Breast epithelium (tissue), 4 donors: Measurements from ENCODE around the gene GRK5. TPM values are rescaled to one million over a fixed set of nuclear protein-coding genes. Genes with fewer than 3 reads are reported as not detected.

Experiments
- DNase-seq, 2 donors: peaks; one replicate each; pipeline ENCODE4 v3.0.0-alpha.2; 2019; ENCODE audit warnings: low spot score in 2 of 2
- H3K27ac ChIP-seq, 2 donors: fragments of 200-600 bp; sonication (generic) in 1 of 2; one replicate each; pipeline ENCODE4 v1.5.1; 2016 to 2019; ENCODE audit warnings: mild to moderate bottlenecking in 1 of 2
- H3K27me3 ChIP-seq, 2 donors: fragments of 200-600 bp; sonication (generic) in 1 of 2; one replicate each; pipeline versions ENCODE4 v1.5.1 to v1.6.0; 2017 to 2019; ENCODE audit warnings: control low read depth in 1 of 2, mild to moderate bottlenecking in 1 of 2
- H3K36me3 ChIP-seq: fragments of 200-600 bp; one replicate; pipeline ENCODE4 v1.5.1; 2019
- H3K4me1 ChIP-seq, 2 donors: fragments of 200-600 bp; sonication (generic); one replicate each; pipeline ENCODE4 v1.5.1; 2016 to 2019; ENCODE audit warnings: control low read depth in 1 of 2
- H3K4me3 ChIP-seq, 3 donors: fragments of 200-600 bp; sonication (generic); 1 replicate in 2 of 3; 2 replicates in 1 of 3; pipeline ENCODE4 v1.5.1; 2016 to 2019; ENCODE audit warnings: mild to moderate bottlenecking in 3 of 3, moderate library complexity in 2 of 3
- H3K9me3 ChIP-seq, 2 donors: fragments of 200-600 bp; sonication (generic) in 1 of 2; one replicate each; pipeline ENCODE4 v1.5.1; 2016 to 2019; ENCODE audit warnings: control low read depth in 1 of 2
- CTCF ChIP-seq, 3 donors: fragments of 450-650 bp; IDR thresholded peaks; one replicate each; pipeline ENCODE4 v1.5.1; 2016 to 2017; ENCODE audit warnings: antibody characterized with exemption in 3 of 3, mild to moderate bottlenecking in 3 of 3, moderate library complexity in 3 of 3
- POLR2A ChIP-seq: fragments of 450-650 bp; IDR thresholded peaks from one replicate; pipeline ENCODE4 v1.6.1; 2016; ENCODE audit warnings: antibody characterized with exemption, mild to moderate bottlenecking, moderate library complexity
- POLR2AphosphoS5 ChIP-seq, 3 donors: sonication (generic); formaldehyde crosslinking; IDR thresholded peaks; one replicate each; pipeline ENCODE4 v1.6.1; 2017; ENCODE audit warnings: antibody characterized with exemption in 3 of 3
- intact Hi-C: fragments of 100-400 bp; cut with DNase I; formaldehyde crosslinking; loops from one replicate; pipeline ENCODE4 v1.15.1; 2023; ENCODE audit warnings: low total_unique reads
- total RNA-seq, 3 donors: library from RNA; depleted of rRNA; stranded (reverse); fragments of >200 nt; gene quantifications; one replicate each; pipeline ENCODE4 v1.1.0, GENCODE V29; 2016

Gene GRK5
- total RNA-seq, 3 donors from 2014 or later = 14.9 to 20.6 (median 15.2) TPM

DNA sequence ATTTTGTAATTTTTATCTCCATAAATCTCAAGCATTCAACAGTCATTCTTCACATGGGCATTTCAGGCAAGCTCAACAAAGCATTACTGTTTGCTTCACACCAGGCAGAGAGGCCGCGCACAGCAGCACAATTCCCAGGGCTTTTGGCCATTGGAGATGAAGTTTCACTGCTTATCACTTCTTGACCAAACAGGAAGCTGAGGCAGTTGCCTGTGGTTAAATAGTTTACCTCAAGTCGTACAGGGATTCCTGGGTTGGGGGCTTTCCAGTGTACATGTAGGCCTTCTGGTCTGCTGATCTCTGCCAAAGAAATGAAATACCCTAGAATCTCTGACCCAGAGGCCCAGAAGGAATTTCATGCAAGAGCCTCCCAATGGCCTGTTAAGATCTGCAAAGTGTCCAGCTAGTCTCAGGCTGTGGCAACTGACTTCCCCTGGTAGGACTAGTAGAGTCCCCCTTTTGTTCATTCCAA lies 17.5 kb upstream of the GRK5 start:
- Histone ChIP-seq H3K9me3 (no peaks in the 10 kb centered on the region), H3K27ac (no peak overlapping the region), H3K36me3 (no peaks in the 10 kb centered on the region), H3K4me1 (no peaks in the 10 kb centered on the region), H3K27me3 (no peaks in the 10 kb centered on the region), H3K4me3 (no peak overlapping the region)
- TF ChIP-seq POLR2A = no peak
- no peak for TF ChIP-seq CTCF (IDR thresholded peaks at IDR 0.05)
- no peak for TF ChIP-seq POLR2AphosphoS5 (IDR thresholded peaks at IDR 0.05)
- intact Hi-C loops = loop anchor here (2.0 kb wide), 1 partner anchor 77 kb away; no protein-coding TSS in a partner anchor
- no peak for DNase-seq

DNA sequence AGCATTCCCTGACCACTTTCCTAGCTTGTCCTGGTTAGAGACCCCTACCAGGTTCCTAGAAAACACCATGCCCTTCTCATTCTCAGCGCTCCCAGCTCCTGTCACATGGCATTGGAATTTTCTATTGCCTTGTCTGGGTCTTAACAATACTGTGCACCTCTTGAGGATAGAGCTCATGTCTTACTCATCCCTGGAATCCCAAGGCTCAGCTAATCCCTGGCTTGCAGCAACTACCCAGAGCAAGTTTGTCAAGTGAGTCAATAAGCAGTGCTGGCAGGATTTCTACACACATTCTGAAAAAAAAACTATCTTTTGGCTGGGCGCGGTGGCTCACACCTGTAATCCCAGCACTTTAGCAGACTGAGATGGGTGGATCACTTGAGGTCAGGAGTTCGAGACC lies 17.0 kb upstream of the GRK5 start:
- H3K27ac ChIP-seq = no peak overlapping the region
- no peaks in the 10 kb centered on the region for H3K9me3 ChIP-seq
- TF ChIP-seq CTCF (IDR thresholded peaks at IDR 0.05) (no peak), POLR2A (no peak), POLR2AphosphoS5 (IDR thresholded peaks at IDR 0.05) (no peak)
- no peaks in the 10 kb centered on the region for H3K36me3 ChIP-seq
- H3K27me3 ChIP-seq = no peaks in the 10 kb centered on the region
- H3K4me3 ChIP-seq = no peak overlapping the region
- DNase-seq = no peak
- H3K4me1 ChIP-seq = no peaks in the 10 kb centered on the region
- intact Hi-C loops = no loop called here

GRCh38 chr10:119190954-119191785 lies 16.2 kb upstream of the GRK5 start:
- no peaks in the 10 kb centered on the region for H3K27me3 ChIP-seq
- TF ChIP-seq POLR2A (no peak), POLR2AphosphoS5 (IDR thresholded peaks at IDR 0.05) (no peak), CTCF (IDR thresholded peaks at IDR 0.05) (no peak)
- intact Hi-C loops = no loop called here
- no peaks in the 10 kb centered on the region for H3K36me3 ChIP-seq
- H3K4me1 ChIP-seq = no peaks in the 10 kb centered on the region
- no peaks in the 10 kb centered on the region for H3K9me3 ChIP-seq
- no peak for DNase-seq
- no peak overlapping the region for H3K4me3 ChIP-seq
- no peak overlapping the region for H3K27ac ChIP-seq

- H3K27ac ChIP-seq = no peak overlapping the region
- H3K27me3 ChIP-seq = no peaks in the 10 kb centered on the region
- no peaks in the 10 kb centered on the region for H3K9me3 ChIP-seq
- intact Hi-C loops = no loop called here
- no peak for DNase-seq
- H3K4me3 ChIP-seq = no peak overlapping the region
- no peaks in the 10 kb centered on the region for H3K36me3 ChIP-seq
- H3K4me1 ChIP-seq = no peaks in the 10 kb centered on the region
- TF ChIP-seq POLR2A = no peak
- TF ChIP-seq POLR2AphosphoS5 (IDR thresholded peaks at IDR 0.05) = no peak
- no peak for TF ChIP-seq CTCF (IDR thresholded peaks at IDR 0.05)
Observed at GRCh38 chr10:119191881-119192280, 15.5 kb upstream of the GRK5 start.

GRCh38 chr10:119197921-119198320 lies 9.4 kb upstream of the GRK5 start:
- no peak overlapping the region for H3K4me3 ChIP-seq
- H3K27me3 ChIP-seq = no peaks in the 10 kb centered on the region
- H3K9me3 ChIP-seq = no peaks in the 10 kb centered on the region
- no peaks in the 10 kb centered on the region for H3K4me1 ChIP-seq
- intact Hi-C loops = no loop called here
- H3K36me3 ChIP-seq = no peaks in the 10 kb centered on the region
- DNase-seq = no peak
- no peak overlapping the region for H3K27ac ChIP-seq
- TF ChIP-seq POLR2AphosphoS5 (IDR thresholded peaks at IDR 0.05) = no peak
- no peak for TF ChIP-seq CTCF (IDR thresholded peaks at IDR 0.05)
- TF ChIP-seq POLR2A = no peak
